Memory B cell (primary cell): ENCODE results near the gene EGLN1.
"Not testable (repeated sequence)": the region's sequence is repeated elsewhere in the genome, so short reads cannot be mapped to it uniquely, and the experiment has no call there.

ENCODE experiments used
- ATAC-seq: fragments of 150-1000 bp; cut with Tn5 transposase; 2 replicates; pipeline ENCODE4 v1.10.0; 2021; ENCODE audit warnings: low read depth, mild to moderate bottlenecking, moderate library complexity
- DNase-seq, 2 donors: peaks; one replicate each; pipeline ENCODE4 v3.0.0; 2022; ENCODE audit warnings: low spot score in 2 of 2
- H3K27ac Mint-ChIP-seq: one replicate; pipeline ENCODE4 v1.8.0; 2022; ENCODE audit warnings: mild to moderate bottlenecking, moderate library complexity, mixed read lengths
- H3K27me3 Mint-ChIP-seq: one replicate; pipeline ENCODE4 v1.8.0; 2022; ENCODE audit warnings: mixed read lengths
- H3K36me3 Mint-ChIP-seq: one replicate; pipeline ENCODE4 v1.8.0; 2022; ENCODE audit warnings: mild to moderate bottlenecking, mixed read lengths
- H3K4me1 Mint-ChIP-seq: one replicate; pipeline ENCODE4 v1.8.0; 2022; ENCODE audit warnings: mixed read lengths
- H3K4me3 Mint-ChIP-seq: one replicate; pipeline ENCODE4 v1.8.0; 2022; ENCODE audit warnings: mild to moderate bottlenecking, moderate library complexity, mixed read lengths
- H3K9me3 Mint-ChIP-seq: one replicate; pipeline ENCODE4 v1.8.0; 2022; ENCODE audit warnings: mixed read lengths

EGLN1 gene

GRCh38 chr1:231431665-231432415, 9.8 kb upstream of the EGLN1 start:
- DNase-seq (no peak), ATAC-seq (no peak)
- Mint-ChIP-seq H3K9me3 (no peaks in the 10 kb centered on the region), H3K27ac (no peak overlapping the region), H3K36me3 (peaks cover 1% of the 10 kb centered on the region), H3K4me1 (no peaks in the 10 kb centered on the region), H3K4me3 (no peak overlapping the region), H3K27me3 (peaks cover 10% of the 10 kb centered on the region)

GRCh38 chr1:231430678-231431352, 8.7 kb upstream of the EGLN1 start:
- not testable (repeated sequence) for H3K4me1 Mint-ChIP-seq, H3K27ac Mint-ChIP-seq, DNase-seq, H3K36me3 Mint-ChIP-seq, H3K9me3 Mint-ChIP-seq, ATAC-seq, H3K4me3 Mint-ChIP-seq
- peaks cover 10% of the 10 kb centered on the region for H3K27me3 Mint-ChIP-seq

- H3K27me3 Mint-ChIP-seq = peaks cover 7% of the 10 kb centered on the region
Measured at GRCh38 chr1:231428377-231428776, 6.3 kb upstream of the EGLN1 start.

GRCh38 chr1:231424950-231425805, 3.1 kb upstream of the EGLN1 start:
- H3K4me3 Mint-ChIP-seq = no peak overlapping the region
- H3K4me1 Mint-ChIP-seq = peaks cover 6% of the 10 kb centered on the region
- peaks cover 2% of the 10 kb centered on the region for H3K27me3 Mint-ChIP-seq
- no peak overlapping the region for H3K27ac Mint-ChIP-seq
- DNase-seq (no peak), ATAC-seq (no peak)
- no peaks in the 10 kb centered on the region for H3K36me3 Mint-ChIP-seq
- no peaks in the 10 kb centered on the region for H3K9me3 Mint-ChIP-seq

More at GRCh38 chr1:231428377-231428776, 6.3 kb upstream of the EGLN1 start:
- ATAC-seq = no peak
- H3K4me1 Mint-ChIP-seq = peaks cover 2% of the 10 kb centered on the region
- no peaks in the 10 kb centered on the region for H3K9me3 Mint-ChIP-seq
- no peak for DNase-seq
- H3K4me3 Mint-ChIP-seq = no peak overlapping the region
- H3K27ac Mint-ChIP-seq = no peak overlapping the region
- no peaks in the 10 kb centered on the region for H3K36me3 Mint-ChIP-seq

GRCh38 chr1:231423648-231424047, 1.6 kb upstream of the EGLN1 start:
- Mint-ChIP-seq H3K4me3 (no peak overlapping the region), H3K36me3 (no peaks in the 10 kb centered on the region), H3K9me3 (no peaks in the 10 kb centered on the region), H3K4me1 (peaks cover 19% of the 10 kb centered on the region), H3K27me3 (no peaks in the 10 kb centered on the region), H3K27ac (no peak overlapping the region)
- ATAC-seq = no peak
- no peak for DNase-seq

GRCh38 chr1:231422798-231423309, 767 bp upstream of the EGLN1 start:
- no peaks in the 10 kb centered on the region for H3K27me3 Mint-ChIP-seq
- no peak for ATAC-seq
- H3K9me3 Mint-ChIP-seq = no peaks in the 10 kb centered on the region
- H3K4me1 Mint-ChIP-seq = peaks cover 25% of the 10 kb centered on the region
- no peak for DNase-seq
- H3K27ac Mint-ChIP-seq = peak overlapping the region; percentile 82
- H3K36me3 Mint-ChIP-seq = no peaks in the 10 kb centered on the region
- peak overlapping the region; percentile 86 for H3K4me3 Mint-ChIP-seq

GRCh38 chr1:231421546-231421970, 529 bp downstream of the EGLN1 start:
- no peak for DNase-seq
- H3K27me3 Mint-ChIP-seq = no peaks in the 10 kb centered on the region
- H3K9me3 Mint-ChIP-seq = no peaks in the 10 kb centered on the region
- peak overlapping the region; percentile 82 for H3K4me3 Mint-ChIP-seq
- no peak overlapping the region for H3K27ac Mint-ChIP-seq
- ATAC-seq = peak; percentile 26
- peaks cover 2% of the 10 kb centered on the region for H3K36me3 Mint-ChIP-seq
- H3K4me1 Mint-ChIP-seq = peaks cover 28% of the 10 kb centered on the region

- H3K9me3 Mint-ChIP-seq = no peaks in the 10 kb centered on the region
- peaks cover 28% of the 10 kb centered on the region for H3K4me1 Mint-ChIP-seq
- H3K4me3 Mint-ChIP-seq = peak overlapping the region; percentile 94
- H3K36me3 Mint-ChIP-seq = peaks cover 2% of the 10 kb centered on the region
- DNase-seq (peak; percentile 10 to 43), ATAC-seq (no peak)
- no peaks in the 10 kb centered on the region for H3K27me3 Mint-ChIP-seq
- H3K27ac Mint-ChIP-seq = peak overlapping the region; percentile 66
Measured at GRCh38 chr1:231420959-231421545, 1.0 kb downstream of the EGLN1 start.

- no peaks in the 10 kb centered on the region for H3K27me3 Mint-ChIP-seq
- H3K4me1 Mint-ChIP-seq = peaks cover 28% of the 10 kb centered on the region
- no peak for DNase-seq
- H3K27ac Mint-ChIP-seq = peak overlapping the region; percentile 66
- H3K4me3 Mint-ChIP-seq = peak overlapping the region; percentile 94
- no peak for ATAC-seq
- H3K36me3 Mint-ChIP-seq = peaks cover 2% of the 10 kb centered on the region
- H3K9me3 Mint-ChIP-seq = no peaks in the 10 kb centered on the region
Measured at GRCh38 chr1:231420299-231420958, 1.7 kb downstream of the EGLN1 start.

GRCh38 chr1:231419738-231420298, 2.3 kb downstream of the EGLN1 start:
- Mint-ChIP-seq H3K27me3 (no peaks in the 10 kb centered on the region), H3K27ac (peak overlapping the region; percentile 66), H3K9me3 (no peaks in the 10 kb centered on the region), H3K36me3 (peaks cover 2% of the 10 kb centered on the region), H3K4me3 (peak overlapping the region; percentile 94), H3K4me1 (peaks cover 28% of the 10 kb centered on the region)
- ATAC-seq (no peak), DNase-seq (no peak)

GRCh38 chr1:231419147-231419546, 2.9 kb downstream of the EGLN1 start:
- H3K4me1 Mint-ChIP-seq = peaks cover 31% of the 10 kb centered on the region
- H3K27me3 Mint-ChIP-seq = no peaks in the 10 kb centered on the region
- H3K4me3 Mint-ChIP-seq = peak overlapping the region; percentile 94
- H3K27ac Mint-ChIP-seq = no peak overlapping the region
- no peak for ATAC-seq
- peaks cover 5% of the 10 kb centered on the region for H3K36me3 Mint-ChIP-seq
- no peaks in the 10 kb centered on the region for H3K9me3 Mint-ChIP-seq
- no peak for DNase-seq

- Mint-ChIP-seq H3K4me1 (peaks cover 34% of the 10 kb centered on the region), H3K36me3 (peaks cover 7% of the 10 kb centered on the region), H3K4me3 (peak overlapping the region; percentile 94), H3K9me3 (no peaks in the 10 kb centered on the region), H3K27me3 (no peaks in the 10 kb centered on the region), H3K27ac (no peak overlapping the region)
- DNase-seq (no peak), ATAC-seq (no peak)
Measured at GRCh38 chr1:231418741-231419107, 3.4 kb downstream of the EGLN1 start.
